ENCODE results near the gene TNF.

TNF gene

DNA sequence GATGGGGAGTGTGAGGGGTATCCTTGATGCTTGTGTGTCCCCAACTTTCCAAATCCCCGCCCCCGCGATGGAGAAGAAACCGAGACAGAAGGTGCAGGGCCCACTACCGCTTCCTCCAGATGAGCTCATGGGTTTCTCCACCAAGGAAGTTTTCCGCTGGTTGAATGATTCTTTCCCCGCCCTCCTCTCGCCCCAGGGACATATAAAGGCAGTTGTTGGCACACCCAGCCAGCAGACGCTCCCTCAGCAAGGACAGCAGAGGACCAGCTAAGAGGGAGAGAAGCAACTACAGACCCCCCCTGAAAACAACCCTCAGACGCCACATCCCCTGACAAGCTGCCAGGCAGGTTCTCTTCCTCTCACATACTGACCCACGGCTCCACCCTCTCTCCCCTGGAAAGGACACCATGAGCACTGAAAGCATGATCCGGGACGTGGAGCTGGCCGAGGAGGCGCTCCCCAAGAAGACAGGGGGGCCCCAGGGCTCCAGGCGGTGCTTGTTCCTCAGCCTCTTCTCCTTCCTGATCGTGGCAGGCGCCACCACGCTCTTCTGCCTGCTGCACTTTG lies at the start of gene TNF:
TSS of gene TNF (plus strand) at position 231 of the 567 bp plus-strand sequence. CDS start at position 408, 177 bp downstream.
- DNase-seq = peak; percentile 10

DNA sequence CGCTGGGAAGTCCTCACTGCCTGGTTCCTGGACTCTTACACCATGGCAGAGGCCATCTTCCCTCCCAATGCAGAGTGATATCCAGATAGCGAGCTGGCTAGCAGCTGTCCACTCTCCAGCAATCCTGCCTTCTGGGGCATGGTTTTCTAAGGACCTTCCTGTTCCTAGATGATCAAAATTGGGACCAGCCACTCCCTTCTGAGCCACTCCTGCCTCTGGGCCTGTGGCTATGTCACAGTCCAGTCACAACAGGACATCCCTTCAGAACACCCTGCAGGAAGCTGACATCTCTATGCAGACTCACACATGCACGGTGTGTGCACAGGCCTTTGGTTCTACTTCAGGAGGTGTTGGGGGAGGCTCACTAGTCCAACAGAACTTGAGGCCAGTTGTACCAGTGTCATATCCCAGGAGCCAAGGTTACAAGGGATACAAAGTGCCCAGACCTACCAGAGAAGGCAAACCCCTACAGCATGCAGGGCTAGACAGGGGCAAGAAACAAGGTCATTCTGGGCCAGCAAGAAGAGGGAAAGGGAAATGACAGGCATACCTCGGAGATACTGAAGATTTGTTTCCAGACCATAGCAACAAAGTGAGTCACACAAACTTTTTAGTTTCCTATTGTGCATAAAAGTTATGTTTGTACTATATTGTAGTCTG lies 49.3 kb upstream of the TNF start:
- peak; percentile 29 for DNase-seq

DNA sequence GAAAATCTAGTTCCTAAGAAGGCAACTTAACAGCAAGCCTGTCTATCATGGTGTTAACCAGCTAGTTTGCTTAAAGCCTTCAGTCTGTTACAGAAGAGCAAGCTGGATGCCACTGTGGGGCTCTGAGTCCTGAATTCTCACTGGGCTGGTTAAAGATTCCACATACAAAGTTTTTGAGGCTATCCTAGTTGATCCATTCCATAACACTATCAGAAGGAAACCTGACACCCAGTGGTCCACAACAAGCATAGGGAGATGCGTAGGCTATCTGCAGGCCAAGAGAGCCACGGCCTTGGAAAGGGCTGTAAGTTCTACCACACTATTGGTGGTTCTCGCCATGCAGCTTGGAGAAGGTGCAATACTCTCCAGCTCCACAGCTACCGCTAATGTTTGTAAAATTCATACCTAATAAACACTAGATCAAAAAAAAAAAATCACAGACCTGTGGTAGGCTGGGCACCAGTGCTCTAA lies 47.0 kb upstream of the TNF start:
- DNase-seq = no peak

DNA sequence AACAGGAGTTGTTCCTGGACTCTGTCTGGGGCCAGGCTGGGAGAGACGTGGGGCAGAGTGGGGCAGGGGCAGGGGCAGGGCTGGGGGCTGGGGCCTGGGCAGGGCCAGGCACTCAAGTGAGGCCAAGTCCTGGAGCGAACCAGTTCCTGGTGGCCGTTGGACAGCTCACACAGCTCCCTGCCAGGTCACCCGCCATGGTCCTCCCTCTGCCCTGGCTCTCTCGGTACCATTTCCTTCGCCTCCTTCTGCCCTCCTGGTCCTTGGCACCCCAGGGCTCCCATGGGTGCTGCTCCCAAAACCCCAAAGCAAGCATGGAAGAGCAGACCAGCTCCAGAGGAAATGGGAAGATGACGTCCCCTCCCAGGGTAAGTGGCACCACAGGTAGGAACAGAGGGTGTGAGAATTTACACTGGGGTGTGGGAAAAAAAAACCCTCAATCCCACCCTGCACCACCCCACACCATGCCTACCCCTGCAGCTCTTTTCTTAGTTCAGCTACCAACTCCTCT lies 46.5 kb upstream of the TNF start, which contains the start of gene MCCD1:
TSS of gene MCCD1 (plus strand) at position 142 of the 508 bp plus-strand sequence. CDS start at position 195, 53 bp downstream.
- DNase-seq = no peak

DNA sequence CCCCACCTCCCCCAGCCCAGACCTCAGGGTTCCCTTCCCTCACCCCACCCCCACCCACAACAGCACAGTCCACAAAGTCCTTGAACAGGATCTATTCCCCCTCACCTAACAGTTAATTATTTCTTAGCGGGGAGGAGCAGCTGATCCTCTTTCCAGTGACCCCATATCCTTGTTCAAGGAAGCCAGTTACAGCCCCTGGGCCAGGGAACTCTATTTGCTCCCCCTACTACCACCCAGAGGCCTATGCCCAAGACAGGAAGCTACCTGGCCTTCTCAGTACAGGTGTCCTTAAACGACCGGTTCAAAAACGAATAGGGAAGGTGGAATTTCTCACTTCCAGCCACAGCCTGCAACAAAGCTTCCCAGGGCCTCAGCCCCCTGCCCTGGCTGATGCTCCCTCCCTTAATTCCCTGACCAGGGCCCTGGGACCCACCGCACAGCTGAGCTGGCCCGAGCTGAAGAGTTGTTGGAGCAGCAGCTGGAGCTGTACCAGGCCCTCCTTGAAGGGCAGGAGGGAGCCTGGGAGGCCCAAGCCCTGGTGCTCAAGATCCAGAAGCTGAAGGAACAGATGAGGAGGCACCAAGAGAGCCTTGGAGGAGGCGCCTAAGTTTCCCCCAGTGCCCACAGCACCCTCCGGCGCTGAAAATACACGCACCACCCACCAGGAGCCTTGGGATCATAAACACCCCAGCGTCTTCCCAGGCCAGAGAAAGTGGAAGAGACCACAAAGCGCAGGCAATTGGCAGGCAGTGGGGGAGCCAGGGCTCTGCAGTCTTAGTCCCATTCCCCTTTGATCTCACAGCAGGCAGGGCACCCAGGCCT lies 45.8 kb upstream of the TNF start:
- DNase-seq = no peak

DNA sequence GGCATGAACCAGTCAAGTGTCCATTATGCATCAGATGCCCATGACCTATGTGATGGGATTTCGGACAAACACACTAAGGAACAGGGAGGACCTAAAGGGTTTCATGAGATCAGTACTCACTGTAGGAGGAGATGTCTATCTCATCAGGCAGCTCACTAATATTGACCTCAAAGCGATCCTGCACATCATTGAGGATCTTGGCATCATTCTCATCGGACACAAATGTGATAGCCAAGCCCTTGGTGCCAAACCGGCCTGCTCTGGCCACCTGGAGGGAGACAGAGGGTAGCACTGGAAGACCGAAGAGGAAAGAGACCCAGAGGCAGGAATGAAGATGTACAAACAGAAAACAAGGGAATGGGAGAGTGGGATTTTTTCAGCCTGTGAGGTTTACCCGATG lies 44.7 kb upstream of the TNF start:
- DNase-seq = no peak

DNA sequence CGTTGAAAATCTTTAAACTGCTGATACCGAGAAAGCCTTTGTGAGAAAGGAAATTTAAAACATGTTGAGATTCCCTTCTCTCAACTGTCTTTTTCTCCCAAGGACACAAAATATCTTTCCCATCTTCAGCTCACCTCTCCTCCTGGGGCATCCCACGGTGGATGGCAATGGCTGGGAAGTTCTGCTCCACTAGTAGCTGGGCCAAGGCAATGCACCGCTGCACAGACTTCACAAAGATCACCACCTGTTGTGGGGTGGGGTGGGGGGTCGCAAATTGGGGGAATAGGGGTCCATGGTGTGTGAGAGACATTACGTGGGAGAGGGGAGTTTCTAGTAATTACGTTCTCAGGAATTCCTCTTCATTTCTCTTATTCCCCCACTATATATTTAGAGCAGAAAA lies 44.2 kb upstream of the TNF start:
- no peak for DNase-seq

DNA sequence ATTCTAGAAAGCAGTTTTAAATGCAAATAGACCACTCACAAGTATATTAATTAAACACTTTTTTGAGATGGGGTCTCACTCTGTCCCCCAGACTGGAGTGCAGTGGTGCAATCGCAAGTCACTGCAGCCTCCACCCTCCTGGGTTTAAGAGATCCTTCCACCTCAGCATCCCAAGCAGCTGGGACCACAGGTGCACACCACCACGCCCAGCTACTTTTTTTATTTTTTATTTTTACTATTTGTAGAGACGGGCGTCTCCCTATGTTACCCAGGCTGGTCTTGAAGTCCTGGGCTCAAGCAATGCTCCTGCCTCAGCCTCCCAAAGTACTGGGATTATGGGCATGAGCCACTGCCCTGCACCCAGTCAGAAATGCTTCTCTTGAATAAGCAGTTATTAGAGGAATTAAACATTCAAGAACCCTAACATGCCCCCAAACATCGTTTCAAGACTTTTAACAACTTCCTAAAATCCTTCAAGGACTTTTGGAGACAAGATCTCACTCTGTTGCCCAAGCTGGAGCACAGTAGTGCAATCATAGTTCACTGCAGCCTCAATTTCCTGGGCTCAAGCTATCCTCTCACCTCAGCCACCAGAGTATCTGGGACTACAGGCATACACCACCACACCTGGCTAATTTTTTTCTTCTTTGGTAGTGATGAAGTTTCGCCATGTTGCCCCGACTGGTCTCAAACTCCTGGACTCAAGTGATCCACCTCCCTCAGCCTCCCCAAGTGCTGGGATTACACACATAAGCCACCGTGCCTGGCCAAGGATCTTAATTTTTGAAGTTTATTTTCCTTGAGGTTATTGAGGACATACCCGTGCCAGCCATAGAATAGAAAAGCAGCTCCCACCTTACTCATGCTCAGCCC lies 43.4 kb upstream of the TNF start:
- no peak for DNase-seq

DNA sequence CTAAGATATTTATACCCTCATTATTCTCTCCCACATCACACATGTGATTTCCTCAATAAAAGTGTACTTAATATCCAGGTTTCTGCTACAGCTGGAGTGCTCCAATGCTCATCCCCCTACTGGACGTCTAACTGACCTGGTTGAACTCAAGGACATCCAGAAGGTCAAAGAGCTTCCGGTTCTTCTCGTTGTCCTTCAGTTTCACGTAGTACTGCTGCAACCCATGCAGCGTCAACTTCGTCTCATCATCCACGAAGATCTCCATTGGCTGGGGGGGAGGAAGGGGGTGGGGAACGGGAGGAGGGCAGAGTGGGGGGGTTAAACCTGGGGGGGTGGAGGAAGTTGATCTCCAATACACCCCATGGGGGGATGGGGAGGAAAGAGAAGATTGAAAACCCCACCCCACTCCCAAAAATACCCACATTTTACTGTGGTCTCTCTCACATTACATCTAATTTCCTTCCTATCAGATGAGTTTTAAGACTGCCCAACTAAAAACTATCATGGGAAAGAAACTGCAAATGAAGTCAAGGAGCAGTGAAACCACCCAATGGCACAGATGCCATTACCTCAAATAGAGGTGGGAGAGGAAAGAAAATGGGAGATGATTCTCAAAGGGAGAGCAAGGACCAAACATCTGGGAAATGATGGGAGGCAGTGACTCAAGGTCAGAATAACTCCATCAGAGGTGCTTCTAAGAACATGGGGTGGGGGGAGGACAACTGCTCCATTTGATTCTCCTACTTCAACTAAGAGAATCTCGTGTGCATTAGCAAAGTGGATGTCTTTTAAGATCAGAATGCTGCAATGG lies 42.5 kb upstream of the TNF start:
- DNase-seq = no peak

DNA sequence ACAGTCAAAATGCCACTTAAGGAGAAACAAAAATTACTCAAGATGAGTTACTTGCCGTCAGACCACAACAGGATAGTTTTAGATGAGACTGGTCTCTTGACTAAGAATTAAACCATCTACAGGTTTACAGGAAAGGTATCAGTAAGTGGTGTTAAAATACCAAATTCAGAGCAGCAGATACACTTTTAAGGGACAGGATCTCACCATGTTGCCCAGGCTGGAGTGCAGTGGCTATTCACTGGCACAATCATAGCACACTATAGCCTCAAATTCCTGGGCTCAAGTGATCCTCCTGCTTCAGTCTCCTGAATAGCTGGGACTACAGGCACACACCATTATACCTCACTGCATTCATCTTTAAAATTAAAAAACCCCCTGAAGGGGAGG lies 41.9 kb upstream of the TNF start:
- DNase-seq = no peak

DNA sequence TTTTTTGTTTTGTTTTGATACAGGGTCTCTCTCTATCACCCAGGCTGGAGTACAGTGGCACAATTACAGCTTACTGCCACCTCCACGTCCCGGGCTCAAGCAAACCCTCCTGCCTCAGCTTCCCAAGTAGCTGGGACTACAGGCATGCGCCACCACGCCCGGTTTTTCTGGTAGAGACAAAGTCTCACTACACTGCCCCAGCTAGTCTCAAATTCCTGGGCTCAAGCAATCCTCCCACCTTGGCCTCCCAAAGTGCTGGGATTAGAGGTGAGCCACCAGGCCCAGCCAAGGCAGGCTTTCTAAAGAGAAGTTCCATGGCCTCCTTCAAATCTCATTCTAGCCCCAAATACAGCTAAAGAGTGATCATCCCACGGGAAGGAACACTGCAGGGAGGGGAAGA lies 41.4 kb upstream of the TNF start:
- DNase-seq = no peak

DNA sequence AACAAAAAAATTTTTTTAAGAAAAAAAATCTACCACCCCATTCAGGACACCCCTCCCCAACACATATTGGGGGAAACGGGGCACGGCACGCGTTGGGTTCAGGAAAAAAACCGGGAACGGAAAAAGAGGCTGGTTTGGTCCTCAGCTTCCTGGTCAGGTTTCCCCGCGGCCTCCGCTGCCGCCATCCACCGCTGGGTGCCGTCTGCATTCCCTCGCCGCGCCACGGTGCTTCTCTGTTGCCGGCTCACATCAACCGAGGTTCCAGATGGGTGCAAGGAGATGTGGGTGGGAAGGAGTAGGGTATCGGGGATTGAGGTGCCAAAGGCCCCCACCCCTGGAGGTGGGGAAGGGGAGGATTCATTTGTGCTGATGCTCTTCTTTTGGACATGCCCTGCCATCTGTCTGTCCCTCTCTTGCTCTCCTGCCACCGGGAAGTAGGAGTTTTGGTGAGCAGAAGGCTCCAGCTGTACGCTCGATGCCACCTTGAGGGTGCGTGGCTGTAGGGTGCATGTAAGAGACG lies 40.8 kb upstream of the TNF start:
- no peak for DNase-seq

DNA sequence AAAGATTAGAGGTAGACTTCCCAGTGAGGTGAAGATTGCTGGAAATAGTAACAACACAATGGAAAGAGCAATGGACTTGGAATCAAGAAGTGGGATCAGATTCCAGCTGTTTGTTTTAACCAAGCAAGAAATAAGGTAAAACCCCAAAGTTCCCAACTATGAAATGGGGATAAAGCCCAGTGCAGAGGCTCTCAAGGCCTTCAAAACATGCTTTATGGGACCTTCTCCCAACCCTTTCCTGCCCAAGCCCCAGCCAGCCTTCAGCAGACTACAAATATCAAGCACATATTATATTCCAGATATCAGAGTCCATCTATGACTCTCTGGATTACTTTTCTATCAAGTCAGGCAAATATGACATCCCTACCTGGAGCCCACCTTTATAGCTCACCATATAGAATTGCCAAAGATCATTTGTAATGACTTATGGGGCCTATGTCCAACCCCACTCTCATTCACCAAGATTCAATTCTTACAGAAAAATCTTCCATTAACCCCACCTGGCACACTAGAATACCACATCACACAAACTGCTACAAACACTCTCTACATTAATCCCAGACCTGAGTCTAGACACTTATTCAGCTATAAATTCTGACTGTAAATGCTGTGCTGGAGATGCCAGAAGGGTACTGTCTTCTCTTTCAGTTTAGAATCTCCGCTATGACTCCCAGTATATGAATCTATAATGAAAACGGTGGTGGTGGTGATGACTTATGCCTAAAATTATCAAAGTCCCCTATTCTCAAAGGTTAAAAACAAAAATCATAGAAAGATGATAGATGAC lies 39.6 kb upstream of the TNF start:
- no peak for DNase-seq

DNA sequence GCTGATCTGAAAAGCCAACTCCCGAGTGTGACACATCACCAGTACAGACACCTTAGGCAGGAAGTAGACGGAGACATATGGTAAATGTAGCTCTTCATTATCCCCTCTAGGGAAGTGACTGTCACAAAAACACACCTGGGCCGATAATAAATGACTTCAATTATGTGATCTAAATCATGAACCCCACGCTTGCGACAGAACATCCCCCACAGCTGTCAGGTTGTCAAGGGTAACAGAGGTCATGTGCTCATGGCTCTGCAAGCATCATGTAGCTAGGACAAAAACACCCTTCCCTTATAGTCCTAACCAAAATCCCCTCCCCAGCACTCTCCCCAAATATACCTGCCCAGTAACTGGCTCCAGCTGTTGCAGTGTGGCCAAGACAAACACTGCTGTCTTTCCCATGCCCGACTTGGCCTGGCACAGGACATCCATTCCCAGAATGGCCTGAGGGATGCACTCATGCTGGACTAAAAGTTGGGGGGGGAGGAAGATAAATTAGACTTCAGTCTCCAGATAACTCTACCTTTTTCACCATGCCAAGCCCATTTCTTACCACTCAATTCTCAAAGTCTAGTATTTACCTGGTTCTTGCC lies 36.5 kb upstream of the TNF start:
- no peak for DNase-seq

DNA sequence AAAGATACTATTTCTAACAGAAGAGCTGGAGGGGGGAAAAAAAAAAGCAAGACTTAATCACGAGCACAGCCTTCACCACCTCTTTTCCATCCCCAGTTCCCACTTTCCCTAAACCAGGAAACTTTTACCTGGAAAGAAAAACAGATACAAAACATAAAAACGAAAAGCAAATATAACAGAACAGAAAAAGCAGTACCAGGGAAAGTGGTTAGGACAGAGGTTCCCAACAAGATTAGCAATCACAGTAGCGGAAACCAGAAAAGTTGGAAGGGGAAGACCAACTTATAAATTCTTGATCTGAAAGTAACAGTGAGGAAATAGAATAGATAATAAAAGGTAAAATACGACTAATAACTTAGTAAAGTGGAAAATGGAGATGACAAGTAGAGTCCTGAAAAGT lies 34.7 kb upstream of the TNF start:
- no peak for DNase-seq

DNA sequence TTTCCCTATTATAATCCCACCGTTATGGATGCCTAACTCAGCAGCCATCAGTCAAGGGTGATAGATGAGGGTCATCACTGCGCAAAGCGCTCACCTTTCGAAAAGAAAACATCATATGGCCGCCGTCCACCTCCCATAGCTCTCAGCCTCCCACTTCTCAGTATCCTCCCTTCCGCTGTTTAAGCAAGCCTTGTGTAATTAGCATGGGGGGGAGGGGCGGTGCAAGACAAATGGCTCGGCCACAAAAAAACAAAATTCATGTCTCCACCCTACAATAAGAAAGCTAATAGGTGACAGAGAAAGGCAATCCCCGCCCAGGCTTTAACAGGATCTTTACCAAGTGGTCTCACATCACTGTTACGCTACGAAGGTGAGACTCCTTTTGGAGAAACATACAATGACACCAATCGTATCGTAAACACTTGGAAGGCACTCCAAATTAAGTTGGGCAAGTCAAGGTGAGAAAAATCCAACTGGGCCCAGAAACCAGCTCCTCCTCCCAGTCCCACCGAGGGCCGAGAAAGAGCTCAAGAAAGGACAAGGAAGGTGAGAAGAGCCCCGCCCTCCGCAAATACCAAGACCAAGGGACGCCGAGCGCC lies 34.2 kb upstream of the TNF start:
- DNase-seq = peak; percentile 77

DNA sequence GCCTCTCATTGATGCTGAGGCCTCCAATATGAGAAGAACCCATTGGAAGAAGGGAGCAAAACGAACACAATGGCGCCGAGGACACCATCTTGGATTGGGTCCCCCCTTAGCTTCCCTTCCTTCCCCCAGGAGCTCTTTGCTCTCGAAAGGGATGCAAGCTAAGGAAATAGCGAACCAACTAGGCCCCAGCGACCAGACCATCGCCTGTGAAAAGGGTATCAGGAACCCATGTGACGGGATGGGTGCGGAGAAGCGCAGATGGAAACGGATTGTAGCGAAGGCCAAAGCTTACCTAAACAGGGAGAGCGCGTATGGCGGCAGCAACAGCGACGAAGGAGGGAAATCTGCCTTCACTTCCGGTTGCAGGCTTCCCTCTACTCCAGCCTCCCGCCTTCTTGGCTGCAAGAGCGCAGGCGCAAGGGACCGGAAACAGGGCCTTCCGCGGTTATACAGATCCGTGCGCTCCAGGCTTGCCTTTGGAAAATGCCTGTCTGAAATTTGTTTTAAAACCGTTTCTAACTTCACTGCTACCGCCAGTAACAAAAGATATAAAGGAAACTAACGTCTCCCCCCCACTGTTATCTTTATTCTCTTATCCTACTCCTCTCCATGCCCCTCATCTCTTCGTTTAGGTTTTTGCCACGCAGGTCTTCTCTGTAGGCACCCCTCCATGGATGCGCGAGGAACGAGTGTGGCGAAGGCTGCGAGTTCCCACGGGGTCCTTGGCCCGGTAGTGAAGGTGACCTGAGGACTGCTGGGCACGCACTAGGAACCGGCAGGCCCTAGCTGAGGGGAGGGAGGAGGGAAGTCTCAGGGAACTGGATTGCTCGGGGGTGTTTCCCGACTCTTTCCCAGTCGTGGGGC lies 33.5 kb upstream of the TNF start, which contains the start of gene DDX39B:
TSS of gene DDX39B (minus strand) at position 346 of the 864 bp plus-strand sequence. CDS start 1,471 bp downstream, outside the sequence.
- DNase-seq = peak; percentile 96

DNA sequence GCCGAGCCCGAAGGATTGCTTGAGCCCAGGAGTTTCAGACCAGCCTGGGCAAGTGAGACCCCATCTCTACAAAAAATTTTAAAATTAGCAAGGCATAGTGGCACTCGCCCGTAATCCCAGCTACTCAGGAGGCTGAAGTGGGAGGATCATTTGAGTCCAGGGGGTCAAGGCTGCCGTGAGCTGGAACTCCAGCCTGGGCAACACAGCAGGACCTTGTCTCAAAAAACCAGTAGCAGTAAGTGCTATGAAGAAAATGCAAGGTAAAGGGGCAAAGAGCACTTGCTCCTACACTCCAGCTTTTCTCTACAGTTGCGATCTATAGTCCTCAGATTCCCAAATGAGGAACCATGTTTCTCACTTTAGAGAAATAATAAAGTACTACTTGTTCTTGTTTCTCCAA lies 31.7 kb upstream of the TNF start:
- no peak for DNase-seq

DNA sequence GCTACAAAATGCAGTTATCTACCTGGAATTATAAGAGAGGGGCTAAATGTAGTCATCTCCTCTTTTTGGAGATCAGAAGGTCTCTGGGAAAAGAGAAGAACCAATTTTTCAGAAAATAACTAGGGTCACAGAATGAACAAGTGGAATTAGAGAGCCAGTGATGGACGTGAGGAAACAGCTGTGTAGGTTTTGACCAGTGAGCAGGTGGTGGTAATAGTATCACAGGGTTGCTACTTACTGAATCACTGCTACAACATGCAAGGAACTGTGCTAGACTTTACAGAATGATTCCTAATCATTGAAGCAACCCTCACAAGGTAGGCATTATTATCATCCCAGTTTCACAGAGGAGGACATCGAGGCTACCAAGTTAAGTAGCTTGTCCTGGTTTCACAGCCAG lies 30.7 kb upstream of the TNF start:
- DNase-seq = no peak

Data from kidney glomerular epithelial cell (primary cell).